GM12878 (cell line): Measurements from ENCODE around the gene PKNOX1. TPM values are rescaled to one million over a fixed set of nuclear protein-coding genes. Genes with fewer than 3 reads are reported as not detected.
"Not testable (repeated sequence)": the region's sequence is repeated elsewhere in the genome, so short reads cannot be mapped to it uniquely, and the experiment has no call there.

ENCODE experiments used
- ATAC-seq: fragments of 200-7000 bp; cut with Tn5 transposase; 3 replicates; pipeline ENCODE4 v1.9.1; 2020; ENCODE audit warnings: mild to moderate bottlenecking, moderate library complexity
- BruUV-seq: library from RNA; stranded (reverse); fragments of 400-500 nt; replicated peaks from 2 replicates; lab custom pipeline; 2021; lab: Mats Ljungman, UMichigan
- CTCF ChIA-PET: fragments of 300-600 bp; sonication (Branson Sonifier 250); formaldehyde crosslinking; extraction: SDS; loops from one replicate; lab custom pipeline; 2021; ENCODE audit warnings: inconsistent platforms; lab: Yijun Ruan, JAX
- POLR2A ChIA-PET: fragments of 350-600 bp; formaldehyde crosslinking; extraction: SDS; loops from one replicate; lab custom pipeline; 2021; ENCODE audit warnings: inconsistent platforms; lab: Charles Lee
- RAD21 ChIA-PET: fragments of 300-600 bp; sonication (Branson Sonifier 250); formaldehyde crosslinking; loops from one replicate; lab custom pipeline; 2023; ENCODE audit warnings: antibody characterized with exemption; ENCODE audit not compliant: unreplicated experiment; lab: Charles Lee
- SMC1A ChIA-PET: fragments of 300-600 bp; sonication (Branson Sonifier 250); formaldehyde crosslinking; loops from one replicate; lab custom pipeline; 2023; ENCODE audit not compliant: unreplicated experiment, uncharacterized antibody; lab: Charles Lee
- DNase-seq: peaks from one replicate; pipeline ENCODE4 v3.0.0-alpha.2; 2011; ENCODE audit warnings: low read depth, low spot score
- FAIRE-seq: peaks from 3 replicates; lab custom pipeline; 2011; peaks lifted over from hg19 to GRCh38; lab: Jason Lieb, UNC
- H2AFZ ChIP-seq: 2 replicates; pipeline ENCODE4 v1.6.0; 2011; ENCODE audit warnings: low read depth, low read length, control low read depth; ENCODE audit not compliant: control insufficient read depth
- H3K27ac ChIP-seq: 2 replicates; pipeline ENCODE4 v1.5.1; 2011; ENCODE audit warnings: control low read depth; ENCODE audit not compliant: control insufficient read depth, insufficient read depth
- H3K27me3 ChIP-seq, 2 experiments: replicated peaks in 1 of 2; 2 replicates each; pipeline versions ENCODE4 v1.6.0 to v1.6.1; 2011; ENCODE audit warnings: low read length in 1 of 2; ENCODE audit not compliant: control insufficient read depth in 2 of 2, insufficient read depth in 2 of 2
- H3K36me3 ChIP-seq, 2 experiments: 2 replicates each; pipeline ENCODE4 v1.5.1; 2011; ENCODE audit warnings: low read length in 1 of 2; ENCODE audit not compliant: control insufficient read depth in 2 of 2, insufficient read depth in 2 of 2
- H3K4me1 ChIP-seq: 2 replicates; pipeline ENCODE4 v1.6.1; 2011; ENCODE audit warnings: mild to moderate bottlenecking, low read length, moderate library complexity, mixed read lengths; ENCODE audit not compliant: control insufficient read depth, insufficient read depth
- H3K4me2 ChIP-seq: 2 replicates; pipeline ENCODE4 v1.6.0; 2011; ENCODE audit warnings: control low read depth; ENCODE audit not compliant: control insufficient read depth, insufficient read depth
- H3K4me3 ChIP-seq: fragments of 200-600 bp; sonication (generic); 2 replicates; pipeline ENCODE4 v1.5.1; 2016
- H3K79me2 ChIP-seq: 2 replicates; pipeline ENCODE4 v1.6.0; 2011; ENCODE audit warnings: low read length; ENCODE audit not compliant: control insufficient read depth, insufficient read depth
- H3K9ac ChIP-seq: 2 replicates; pipeline ENCODE4 v1.8.0; 2011; ENCODE audit warnings: low read length, control low read depth, mixed read lengths; ENCODE audit not compliant: control insufficient read depth, insufficient read depth
- H3K9me3 ChIP-seq: replicated peaks from 3 replicates; pipeline ENCODE4 v1.5.1; 2011; ENCODE audit warnings: mild to moderate bottlenecking, low read length; ENCODE audit not compliant: control insufficient read depth, insufficient read depth
- H4K20me1 ChIP-seq: 2 replicates; pipeline ENCODE4 v1.6.0; 2011; ENCODE audit not compliant: control insufficient read depth, insufficient read depth
- WGBS: methylation state at CpG from one replicate; pipeline ENCODE4 v1.1.6; 2016; ENCODE audit warnings: low lambda C conversion rate; ENCODE audit not compliant: insufficient replicate concordance, insufficient coverage; ENCODE audit errors: missing lambda C conversion rate; 5-methylcytosine and 5-hydroxymethylcytosine counted together
- in situ Hi-C: fragments of 300-500 bp; cut with MboI; formaldehyde crosslinking; loops from 9 replicates; pipeline ENCODE4 v1.14.3; 2018; ENCODE audit warnings: mixed read lengths
- intact Hi-C: fragments of 100-400 bp; cut with micrococcal nuclease; formaldehyde crosslinking; loops from one replicate; pipeline ENCODE4 v1.14.2; 2022; ENCODE audit not compliant: unreplicated experiment
- polyA plus RNA-seq, 11 experiments: library from polyadenylated mRNA; depleted of rRNA in 4 of 11; unstranded in 6 of 11; stranded (reverse) in 5 of 11; fragments of >200 nt; fragmentation: Nextera tagmentation in 4 of 11; fragmentation: Illumina TruSeq in 1 of 11; extraction: Ambion mirVana in 4 of 11; extraction: Trizol in 1 of 11; gene quantifications; 1 replicate in 1 of 11; 2 replicates in 10 of 11; pipeline versions ENCODE4 v1.2.1 to v1.2.3, GENCODE V29; 2011 to 2016; ENCODE audit warnings: inconsistent platforms in 2 of 11, missing spikeins in 2 of 11, low read depth in 1 of 11
- total RNA-seq, 4 experiments: library from RNA; depleted of rRNA in 3 of 4; stranded (reverse); fragments of >200 nt in 3 of 4; fragmentation: Illumina TruSeq in 1 of 4; extraction: Trizol in 1 of 4; gene quantifications; 2 replicates each; pipeline versions ENCODE4 v1.2.1 to v1.2.3, GENCODE V29; 2013 to 2021

Gene PKNOX1
- total and polyA plus RNA-seq, 10 of the 15 experiments (the other 5 are each of a cell fraction or from before 2014, with no cell fraction given), result 6.9 to 23.7 (median 13.2) TPM

DNA sequence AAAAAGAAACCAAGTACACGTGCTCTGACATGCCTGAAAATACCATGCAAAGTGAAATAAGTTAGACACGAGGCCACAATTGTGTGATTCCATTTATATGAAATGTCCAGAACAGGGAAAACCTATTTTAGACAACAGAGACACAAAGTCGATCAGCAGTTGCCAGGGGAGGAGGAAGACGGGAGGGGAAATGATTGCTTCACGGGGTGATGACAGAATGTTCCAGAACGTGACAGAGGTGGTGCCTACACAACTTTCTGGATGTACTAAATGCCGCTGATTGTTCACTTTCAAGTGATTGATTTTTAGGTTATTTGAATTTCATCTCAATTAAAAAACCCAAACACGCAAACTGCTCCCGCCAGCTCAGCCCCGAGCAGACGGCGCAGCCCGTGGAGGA is 78.8 kb downstream of the PKNOX1 start:
- FAIRE-seq, H3K36me3 ChIP-seq, H3K4me3 ChIP-seq, CTCF ChIA-PET, H3K79me2 ChIP-seq, H4K20me1 ChIP-seq, in situ Hi-C loops, H2AFZ ChIP-seq, H3K27ac ChIP-seq, H3K4me2 ChIP-seq, H3K9me3 ChIP-seq, RAD21 ChIA-PET, intact Hi-C loops, H3K4me1 ChIP-seq, POLR2A ChIA-PET, ATAC-seq, H3K9ac ChIP-seq, BruUV-seq, H3K27me3 ChIP-seq, SMC1A ChIA-PET, DNase-seq: not testable (repeated sequence)
- WGBS, result no CpG with 5 or more reads among the region's 13 CpGs

- H3K9me3 ChIP-seq, ATAC-seq, H3K4me1 ChIP-seq, H3K79me2 ChIP-seq, DNase-seq, H3K4me2 ChIP-seq, CTCF ChIA-PET, BruUV-seq, H3K27ac ChIP-seq, H3K4me3 ChIP-seq, SMC1A ChIA-PET, H3K9ac ChIP-seq, H2AFZ ChIP-seq, H3K27me3 ChIP-seq, H3K36me3 ChIP-seq, POLR2A ChIA-PET, in situ Hi-C loops, H4K20me1 ChIP-seq, RAD21 ChIA-PET, intact Hi-C loops, FAIRE-seq: not testable (repeated sequence)
- WGBS, result no CpG with 5 or more reads among the region's 28 CpGs
Observed at GRCh38 chr21:43062955-43063664, 88.7 kb downstream of the PKNOX1 start.

GRCh38 chr21:43064265-43064917 is 90.0 kb downstream of the PKNOX1 start:
- H3K79me2 ChIP-seq, H3K4me1 ChIP-seq, H3K9me3 ChIP-seq, BruUV-seq, H3K9ac ChIP-seq, ATAC-seq, H4K20me1 ChIP-seq, H3K4me3 ChIP-seq, FAIRE-seq, H2AFZ ChIP-seq, POLR2A ChIA-PET, in situ Hi-C loops, H3K27ac ChIP-seq, H3K4me2 ChIP-seq, SMC1A ChIA-PET, RAD21 ChIA-PET, CTCF ChIA-PET, intact Hi-C loops, DNase-seq, H3K36me3 ChIP-seq, H3K27me3 ChIP-seq: not testable (repeated sequence)
- no CpG with 5 or more reads among the region's 22 CpGs for WGBS

- in situ Hi-C loops, H4K20me1 ChIP-seq, ATAC-seq, H3K4me3 ChIP-seq, DNase-seq, intact Hi-C loops, H3K79me2 ChIP-seq, SMC1A ChIA-PET, H3K9ac ChIP-seq, H3K4me2 ChIP-seq, H3K4me1 ChIP-seq, FAIRE-seq, H3K9me3 ChIP-seq, CTCF ChIA-PET, H3K27ac ChIP-seq, POLR2A ChIA-PET, H2AFZ ChIP-seq, H3K36me3 ChIP-seq, BruUV-seq, H3K27me3 ChIP-seq, RAD21 ChIA-PET: not testable (repeated sequence)
- no CpG with 5 or more reads among the region's 30 CpGs for WGBS
Observed at GRCh38 chr21:43065991-43066390, 91.6 kb downstream of the PKNOX1 start.
